ENCODE results near the gene ASTN2. TPM values are rescaled to one million over a fixed set of nuclear protein-coding genes. Genes with fewer than 3 reads are reported as not detected.

The ASTN2 gene
- total and polyA plus RNA-seq, 9 donors = 1.8 to 6.4 (median 3.2) TPM

DNA sequence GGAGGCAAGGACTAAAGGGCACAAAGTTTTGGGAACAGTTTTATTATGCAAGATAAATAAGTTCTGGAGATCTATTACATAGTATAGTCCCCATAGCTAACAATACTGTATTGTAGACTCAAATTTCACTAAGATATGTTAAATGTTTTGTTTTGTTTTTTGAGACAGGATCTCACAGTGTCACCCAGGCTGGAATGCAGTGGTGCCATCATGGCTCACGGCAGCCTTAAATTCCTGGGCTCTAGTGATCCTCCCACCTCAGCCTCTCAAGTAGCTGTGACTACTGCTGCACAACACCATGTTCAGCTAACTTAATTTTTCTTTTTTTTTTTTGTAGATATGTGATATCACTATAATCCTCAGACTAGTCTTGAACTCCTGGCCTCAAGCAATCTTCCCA lies 618.2 kb downstream of the ASTN2 start:
- TF ChIP-seq POLR2A (IDR thresholded peaks at IDR 0.05) = no peak
- TF ChIP-seq EP300 (IDR thresholded peaks at IDR 0.05) = no peak
- TF ChIP-seq, protein P1, sequence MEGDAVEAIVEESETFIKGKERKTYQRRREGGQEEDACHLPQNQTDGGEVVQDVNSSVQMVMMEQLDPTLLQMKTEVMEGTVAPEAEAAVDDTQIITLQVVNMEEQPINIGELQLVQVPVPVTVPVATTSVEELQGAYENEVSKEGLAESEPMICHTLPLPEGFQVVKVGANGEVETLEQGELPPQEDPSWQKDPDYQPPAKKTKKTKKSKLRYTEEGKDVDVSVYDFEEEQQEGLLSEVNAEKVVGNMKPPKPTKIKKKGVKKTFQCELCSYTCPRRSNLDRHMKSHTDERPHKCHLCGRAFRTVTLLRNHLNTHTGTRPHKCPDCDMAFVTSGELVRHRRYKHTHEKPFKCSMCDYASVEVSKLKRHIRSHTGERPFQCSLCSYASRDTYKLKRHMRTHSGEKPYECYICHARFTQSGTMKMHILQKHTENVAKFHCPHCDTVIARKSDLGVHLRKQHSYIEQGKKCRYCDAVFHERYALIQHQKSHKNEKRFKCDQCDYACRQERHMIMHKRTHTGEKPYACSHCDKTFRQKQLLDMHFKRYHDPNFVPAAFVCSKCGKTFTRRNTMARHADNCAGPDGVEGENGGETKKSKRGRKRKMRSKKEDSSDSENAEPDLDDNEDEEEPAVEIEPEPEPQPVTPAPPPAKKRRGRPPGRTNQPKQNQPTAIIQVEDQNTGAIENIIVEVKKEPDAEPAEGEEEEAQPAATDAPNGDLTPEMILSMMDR (IDR thresholded peaks at IDR 0.05) = no peak
- Histone ChIP-seq H3K9me3 (no peaks in the 10 kb centered on the region), H3K4me3 (no peak overlapping the region), H3K27ac (no peak overlapping the region), H3K27me3 (no peaks in the 10 kb centered on the region), H3K36me3 (no peaks in the 10 kb centered on the region), H3K4me1 (ENCODE audit: insufficient read depth) (peaks cover 1% of the 10 kb centered on the region)
- no peak for DNase-seq
- intact Hi-C loops (cut with DNase I) = no loop called here
- 64 to 76% (median 67%) methylated on average over 1 of the region's 1 CpG for WGBS, 3 donors

DNA sequence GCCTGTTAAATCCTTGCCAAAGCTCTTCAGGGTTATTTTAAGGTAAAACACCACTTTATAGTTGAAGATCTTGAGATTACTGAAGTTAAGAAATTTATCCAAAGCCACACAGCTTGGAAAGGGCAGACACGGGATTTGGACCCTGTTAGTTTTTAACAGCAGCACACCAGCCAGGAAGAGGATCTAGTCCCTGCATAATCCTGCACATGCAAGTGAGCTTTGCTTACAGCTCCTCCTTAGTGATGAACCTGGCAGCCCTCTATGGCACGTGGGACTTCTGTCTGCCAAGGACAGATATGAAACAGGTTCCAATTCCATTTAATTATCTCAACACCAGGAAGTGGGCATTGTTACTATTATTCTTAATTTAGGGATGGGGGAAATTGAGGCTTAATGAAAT lies 619.0 kb downstream of the ASTN2 start:
- Histone ChIP-seq H3K27ac (no peak overlapping the region), H3K4me3 (no peak overlapping the region), H3K27me3 (no peaks in the 10 kb centered on the region), H3K9me3 (no peaks in the 10 kb centered on the region), H3K36me3 (no peaks in the 10 kb centered on the region), H3K4me1 (ENCODE audit: insufficient read depth) (peaks cover 1% of the 10 kb centered on the region)
- no peak for DNase-seq
- 22 to 34% (median 24%) methylated on average over 2 of the region's 2 CpGs for WGBS, 3 donors
- intact Hi-C loops (cut with DNase I) = no loop called here
- TF ChIP-seq, protein P1 (IDR thresholded peaks at IDR 0.05) = no peak
- no peak for TF ChIP-seq POLR2A (IDR thresholded peaks at IDR 0.05)
- TF ChIP-seq EP300 (IDR thresholded peaks at IDR 0.05) = no peak

DNA sequence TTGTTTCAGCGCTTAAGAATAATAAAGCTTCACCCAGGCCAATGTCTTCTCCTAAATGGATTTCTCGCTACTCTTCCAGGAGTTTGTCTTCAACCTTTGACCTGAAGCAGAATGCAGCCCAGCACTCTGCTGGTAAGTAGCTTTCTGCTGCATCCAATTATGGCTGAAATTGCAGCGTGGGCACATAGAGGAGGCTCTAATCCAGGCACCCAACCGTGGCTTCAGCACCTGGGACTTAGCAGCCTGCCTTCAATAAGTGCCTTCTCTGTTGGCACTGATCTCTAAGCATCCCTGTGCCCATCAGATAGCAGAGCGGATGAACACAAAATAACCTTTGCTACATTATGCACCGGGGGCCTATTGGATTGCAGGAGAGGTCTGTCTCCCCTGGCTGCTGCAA lies 622.6 kb downstream of the ASTN2 start:
- intact Hi-C loops (cut with DNase I) = no loop called here
- no peak for DNase-seq
- H3K27ac ChIP-seq = no peak overlapping the region
- no peaks in the 10 kb centered on the region for H3K9me3 ChIP-seq
- peaks cover 1% of the 10 kb centered on the region for H3K4me1 ChIP-seq (ENCODE audit: insufficient read depth)
- 64 to 69% (median 69%) methylated on average over 6 of the region's 6 CpGs for WGBS, 3 donors
- H3K27me3 ChIP-seq = no peaks in the 10 kb centered on the region
- TF ChIP-seq, protein P1 (IDR thresholded peaks at IDR 0.05) = no peak
- TF ChIP-seq EP300 (IDR thresholded peaks at IDR 0.05) (no peak), POLR2A (IDR thresholded peaks at IDR 0.05) (no peak)
- no peaks in the 10 kb centered on the region for H3K36me3 ChIP-seq
- no peak overlapping the region for H3K4me3 ChIP-seq

DNA sequence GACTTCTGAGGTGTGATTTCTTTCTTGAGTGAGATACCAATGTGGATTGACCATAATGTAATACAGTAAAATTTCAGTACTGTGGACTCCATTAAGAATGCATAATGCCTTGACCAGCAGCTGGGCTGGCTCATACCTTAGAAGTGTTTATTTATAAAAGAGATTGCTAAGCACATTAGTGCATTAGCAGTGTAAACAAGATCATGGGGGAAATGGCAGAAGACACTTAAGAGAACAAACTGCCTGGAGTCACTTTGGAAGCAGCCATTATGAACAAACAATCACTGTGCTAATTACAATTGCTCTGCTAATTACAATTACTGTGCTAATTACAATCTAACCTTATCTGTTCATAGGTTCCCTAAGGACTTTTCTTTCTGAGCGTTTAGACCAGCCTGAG lies 623.5 kb downstream of the ASTN2 start:
- DNase-seq = no peak
- no peaks in the 10 kb centered on the region for H3K36me3 ChIP-seq
- peaks cover 1% of the 10 kb centered on the region for H3K4me1 ChIP-seq (ENCODE audit: insufficient read depth)
- TF ChIP-seq, protein P1 (IDR thresholded peaks at IDR 0.05) = no peak
- TF ChIP-seq POLR2A (IDR thresholded peaks at IDR 0.05) = no peak
- no peak for TF ChIP-seq EP300 (IDR thresholded peaks at IDR 0.05)
- H3K4me3 ChIP-seq = no peak overlapping the region
- no peak overlapping the region for H3K27ac ChIP-seq
- H3K9me3 ChIP-seq = no peaks in the 10 kb centered on the region
- H3K27me3 ChIP-seq = no peaks in the 10 kb centered on the region
- WGBS, 3 donors = 42 to 79% (median 46%) methylated on average over 1 of the region's 1 CpG
- intact Hi-C loops (cut with DNase I) = no loop called here

DNA sequence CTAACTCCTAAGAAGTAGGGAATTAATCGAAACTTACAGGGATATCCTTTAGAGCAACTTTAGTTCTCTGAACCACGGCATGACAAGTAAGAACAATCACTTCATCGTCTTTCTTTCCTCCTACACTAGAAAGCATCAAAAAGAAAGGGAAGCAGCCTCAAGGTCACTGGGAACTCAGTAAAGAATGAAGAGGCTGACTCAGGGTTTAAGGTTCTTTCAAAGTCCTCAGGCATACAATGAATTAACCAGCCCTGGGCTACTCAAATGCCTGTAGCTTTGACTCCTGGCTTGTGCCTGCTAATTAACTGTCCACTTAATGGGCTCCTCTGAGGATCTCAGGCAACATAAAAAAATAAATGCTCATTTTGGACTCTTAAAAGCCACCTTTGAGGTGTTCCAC lies 625.8 kb downstream of the ASTN2 start:
- Histone ChIP-seq H3K27me3 (no peaks in the 10 kb centered on the region), H3K36me3 (no peaks in the 10 kb centered on the region), H3K9me3 (no peaks in the 10 kb centered on the region), H3K27ac (no peak overlapping the region), H3K4me1 (ENCODE audit: insufficient read depth) (no peaks in the 10 kb centered on the region), H3K4me3 (no peak overlapping the region)
- intact Hi-C loops (cut with DNase I) = no loop called here
- 3 to 13% (median 3%) methylated on average over 3 of the region's 3 CpGs for WGBS, 3 donors
- no peak for DNase-seq
- TF ChIP-seq EP300 (IDR thresholded peaks at IDR 0.05) = no peak
- TF ChIP-seq POLR2A (IDR thresholded peaks at IDR 0.05) = no peak
- TF ChIP-seq, protein P1 (IDR thresholded peaks at IDR 0.05) = no peak
